IMR-90 (cell line): ENCODE measurements around the gene KIF25.

Experiments
- CEBPB ChIP-seq: IDR thresholded peaks from 2 replicates; pipeline ENCODE4 v1.6.1; 2012; ENCODE audit warnings: low read depth, low read length, improper control_type of control experiment
- CTCF ChIP-seq: conservative IDR thresholded peaks from 2 replicates; pipeline ENCODE4 v1.5.1; 2012; ENCODE audit warnings: mild to moderate bottlenecking, low read depth, low read length, improper control_type of control experiment
- POLR2A ChIP-seq: IDR thresholded peaks from 2 replicates; pipeline ENCODE4 v1.6.1; 2012; ENCODE audit warnings: mild to moderate bottlenecking, low read depth, low read length

DNA sequence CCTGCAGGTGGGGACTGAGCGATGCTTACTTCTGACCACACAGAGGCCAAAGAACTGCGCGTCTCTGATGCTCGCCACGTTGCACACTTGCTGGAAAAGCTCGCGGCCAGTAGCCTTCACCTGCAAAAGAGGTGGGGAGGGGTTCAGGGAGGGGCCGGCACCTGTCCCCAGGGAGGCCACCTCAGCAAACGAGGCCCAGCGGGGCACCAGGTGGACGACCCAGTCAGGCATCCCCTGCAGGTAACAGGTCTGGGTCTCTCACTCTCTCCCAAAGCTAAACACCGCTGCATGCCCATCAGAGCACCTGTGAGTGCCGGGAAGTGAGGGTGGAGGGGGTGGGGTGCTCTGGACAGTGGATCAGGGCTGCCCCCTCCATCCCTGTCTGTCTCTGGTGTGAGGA is 77.7 kb downstream of the KIF25 start:
- TF ChIP-seq CTCF (no peak), POLR2A (no peak), CEBPB (no peak)
